Measurements from ENCODE around the gene CUL1.

CUL1 gene

DNA sequence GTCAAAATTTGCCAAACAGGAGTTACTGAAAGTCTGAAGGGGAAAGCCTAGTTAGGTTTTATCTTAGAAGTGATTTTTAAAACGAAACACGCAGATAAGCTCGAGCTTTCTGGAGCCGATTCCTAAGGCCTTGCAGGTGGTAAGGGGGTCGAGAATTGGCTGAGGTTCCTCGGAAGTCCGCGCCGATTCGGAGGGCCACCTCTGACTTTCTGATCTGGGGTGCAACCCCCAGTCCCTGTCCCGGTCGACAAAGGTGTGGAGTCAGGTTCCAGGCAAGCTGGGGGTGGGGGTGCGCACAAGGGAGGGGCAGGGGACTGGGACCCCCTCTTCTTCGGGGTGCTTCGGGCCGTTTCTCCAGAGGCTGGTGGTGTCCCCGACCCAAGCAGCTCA is 701 bp upstream of the CUL1 start:
- Histone ChIP-seq H3K79me2 (peaks cover 31% of the 10 kb centered on the region), H3K27me3 (ENCODE audit: control insufficient read depth, insufficient read depth, low read length) (no peaks in the 10 kb centered on the region), H3K36me3 (ENCODE audit: control insufficient read depth, insufficient read depth, low read length) (no peaks in the 10 kb centered on the region), H3K4me2 (ENCODE audit: low read length) (peak overlapping the region; percentile 85), H3K9me3 (ENCODE audit: control insufficient read depth, low read length) (no peaks in the 10 kb centered on the region), H3K9ac (peak overlapping the region; percentile 5), H2AFZ (peak overlapping the region; percentile 94), H3K27ac (peak overlapping the region; percentile 81), H3K4me1 (peaks cover 13% of the 10 kb centered on the region), H3K4me3 (ENCODE audit: low read depth, low read length) (peak overlapping the region; percentile 62)
- TF ChIP-seq, protein P1, sequence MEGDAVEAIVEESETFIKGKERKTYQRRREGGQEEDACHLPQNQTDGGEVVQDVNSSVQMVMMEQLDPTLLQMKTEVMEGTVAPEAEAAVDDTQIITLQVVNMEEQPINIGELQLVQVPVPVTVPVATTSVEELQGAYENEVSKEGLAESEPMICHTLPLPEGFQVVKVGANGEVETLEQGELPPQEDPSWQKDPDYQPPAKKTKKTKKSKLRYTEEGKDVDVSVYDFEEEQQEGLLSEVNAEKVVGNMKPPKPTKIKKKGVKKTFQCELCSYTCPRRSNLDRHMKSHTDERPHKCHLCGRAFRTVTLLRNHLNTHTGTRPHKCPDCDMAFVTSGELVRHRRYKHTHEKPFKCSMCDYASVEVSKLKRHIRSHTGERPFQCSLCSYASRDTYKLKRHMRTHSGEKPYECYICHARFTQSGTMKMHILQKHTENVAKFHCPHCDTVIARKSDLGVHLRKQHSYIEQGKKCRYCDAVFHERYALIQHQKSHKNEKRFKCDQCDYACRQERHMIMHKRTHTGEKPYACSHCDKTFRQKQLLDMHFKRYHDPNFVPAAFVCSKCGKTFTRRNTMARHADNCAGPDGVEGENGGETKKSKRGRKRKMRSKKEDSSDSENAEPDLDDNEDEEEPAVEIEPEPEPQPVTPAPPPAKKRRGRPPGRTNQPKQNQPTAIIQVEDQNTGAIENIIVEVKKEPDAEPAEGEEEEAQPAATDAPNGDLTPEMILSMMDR (IDR thresholded peaks at IDR 0.05), result no peak

DNA sequence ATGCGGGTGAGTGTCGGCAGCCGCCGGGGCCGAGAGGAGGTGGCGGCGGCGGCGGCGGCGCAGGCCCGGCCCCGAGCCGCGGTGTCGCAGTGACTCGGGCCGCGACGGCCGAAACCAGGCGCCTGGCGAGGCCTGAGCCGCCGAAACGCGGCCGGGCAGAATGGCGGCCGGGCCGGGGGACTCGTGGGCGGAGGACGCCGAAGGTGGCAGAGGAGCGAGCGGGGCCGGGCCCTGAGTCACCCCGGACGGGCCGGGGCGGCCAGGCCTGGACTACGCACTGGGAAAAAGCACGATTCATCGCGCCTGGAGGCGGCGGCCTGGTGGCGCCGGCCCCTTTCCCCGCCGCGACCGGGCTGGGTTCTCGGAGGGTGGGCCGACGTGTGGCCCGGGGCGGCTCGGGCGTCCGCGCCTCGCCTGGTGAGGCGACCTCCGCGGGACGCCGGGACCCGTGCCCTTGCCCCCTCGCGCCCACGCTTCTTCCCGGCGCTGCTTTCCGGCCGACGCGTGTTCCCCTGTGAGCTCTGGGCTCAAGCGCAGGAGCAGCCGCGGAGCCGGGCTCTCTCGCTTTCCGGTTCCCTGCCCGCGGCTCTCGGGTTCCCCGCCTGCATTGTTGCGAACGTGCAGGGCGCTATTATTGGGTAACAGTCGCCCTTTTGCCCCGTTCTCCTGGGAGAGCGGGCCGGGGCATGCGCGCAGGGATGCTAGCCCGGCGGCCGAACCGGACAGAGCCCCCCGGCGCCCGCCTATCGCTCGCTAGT is 500 bp downstream of the CUL1 start:
- peaks cover 37% of the 10 kb centered on the region for H3K79me2 ChIP-seq
- peak overlapping the region; percentile 62 for H3K4me3 ChIP-seq (ENCODE audit: low read depth, low read length)
- H3K36me3 ChIP-seq (ENCODE audit: control insufficient read depth, insufficient read depth, low read length), result no peaks in the 10 kb centered on the region
- H3K9ac ChIP-seq, result peak overlapping the region; percentile 90
- H3K4me1 ChIP-seq, result peaks cover 13% of the 10 kb centered on the region
- H3K27me3 ChIP-seq (ENCODE audit: control insufficient read depth, insufficient read depth, low read length), result no peaks in the 10 kb centered on the region
- H3K4me2 ChIP-seq (ENCODE audit: low read length), result peak overlapping the region; percentile 63
- TF ChIP-seq, protein P1 (IDR thresholded peaks at IDR 0.05), result no peak
- H2AFZ ChIP-seq, result peak overlapping the region; percentile 94
- no peaks in the 10 kb centered on the region for H3K9me3 ChIP-seq (ENCODE audit: control insufficient read depth, low read length)
- peak overlapping the region; percentile 81 for H3K27ac ChIP-seq

- no peaks in the 10 kb centered on the region for H3K36me3 ChIP-seq (ENCODE audit: control insufficient read depth, insufficient read depth, low read length)
- H3K79me2 ChIP-seq, result peaks cover 43% of the 10 kb centered on the region
- H3K4me2 ChIP-seq (ENCODE audit: low read length), result peak overlapping the region; percentile 63
- peak overlapping the region; percentile 94 for H2AFZ ChIP-seq
- TF ChIP-seq, protein P1 (IDR thresholded peaks at IDR 0.05), result no peak
- peak overlapping the region; percentile 62 for H3K4me3 ChIP-seq (ENCODE audit: low read depth, low read length)
- peak overlapping the region; percentile 81 for H3K27ac ChIP-seq
- no peaks in the 10 kb centered on the region for H3K9me3 ChIP-seq (ENCODE audit: control insufficient read depth, low read length)
- H3K4me1 ChIP-seq, result peaks cover 16% of the 10 kb centered on the region
- H3K9ac ChIP-seq, result peak overlapping the region; percentile 90
- no peaks in the 10 kb centered on the region for H3K27me3 ChIP-seq (ENCODE audit: control insufficient read depth, insufficient read depth, low read length)
These were observed 1.3 kb downstream of the CUL1 start for GRCh38 chr7:148699782-148700629.

DNA sequence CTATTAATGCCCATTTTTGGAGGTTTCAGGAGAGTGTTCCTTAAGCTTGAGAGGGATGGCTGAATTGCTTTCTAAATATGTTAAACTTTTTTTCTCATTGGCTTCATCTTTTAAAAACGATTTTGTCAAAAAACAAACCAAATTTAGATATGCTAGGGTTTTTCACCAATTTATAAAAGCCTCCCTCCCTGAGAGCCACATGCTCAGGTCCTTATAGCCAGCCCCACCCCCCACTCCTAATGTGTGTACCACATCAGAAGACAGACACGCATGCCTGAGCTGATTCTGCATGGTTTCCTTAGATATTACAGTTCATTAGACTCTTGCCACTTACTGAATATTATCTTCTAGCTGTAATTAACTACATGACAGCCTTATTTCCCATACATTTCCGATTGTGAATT is 2.0 kb downstream of the CUL1 start:
- H3K4me3 ChIP-seq (ENCODE audit: low read depth, low read length), result peak overlapping the region; percentile 62
- no peak overlapping the region for H2AFZ ChIP-seq
- no peaks in the 10 kb centered on the region for H3K9me3 ChIP-seq (ENCODE audit: control insufficient read depth, low read length)
- no peak overlapping the region for H3K9ac ChIP-seq
- TF ChIP-seq, protein P1 (IDR thresholded peaks at IDR 0.05), result no peak
- peaks cover 17% of the 10 kb centered on the region for H3K4me1 ChIP-seq
- no peak overlapping the region for H3K27ac ChIP-seq
- H3K79me2 ChIP-seq, result peaks cover 47% of the 10 kb centered on the region
- H3K36me3 ChIP-seq (ENCODE audit: control insufficient read depth, insufficient read depth, low read length), result no peaks in the 10 kb centered on the region
- no peaks in the 10 kb centered on the region for H3K27me3 ChIP-seq (ENCODE audit: control insufficient read depth, insufficient read depth, low read length)
- peak overlapping the region; percentile 63 for H3K4me2 ChIP-seq (ENCODE audit: low read length)
